Measurements from ENCODE around the gene NMT1. TPM values are rescaled to one million over a fixed set of nuclear protein-coding genes. Genes with fewer than 3 reads are reported as not detected.
"Not testable (repeated sequence)": the region's sequence is repeated elsewhere in the genome, so short reads cannot be mapped to it uniquely, and the experiment has no call there.

NMT1 gene
- total RNA-seq, 1 donor from 2014 or later: 46.4 TPM

- no peak for DNase-seq
Observed at GRCh38 chr17:45038728-45039634, 22.1 kb upstream of the NMT1 start.

- DNase-seq: no peak
Observed at GRCh38 chr17:45040459-45040858, 20.7 kb upstream of the NMT1 start.

GRCh38 chr17:45042346-45043120, 18.6 kb upstream of the NMT1 start:
- DNase-seq: no peak

GRCh38 chr17:45043813-45044540, 17.1 kb upstream of the NMT1 start:
- DNase-seq: no peak

GRCh38 chr17:45046537-45047125, 14.5 kb upstream of the NMT1 start:
- no peak for DNase-seq

GRCh38 chr17:45048795-45049563, 12.1 kb upstream of the NMT1 start:
- DNase-seq: no peak

GRCh38 chr17:45050481-45051059, 10.5 kb upstream of the NMT1 start:
- no peak for DNase-seq

- DNase-seq: peak; percentile 93
Observed at GRCh38 chr17:45051060-45051719, 9.9 kb upstream of the NMT1 start, which contains the start of gene DCAKD. TSS of gene DCAKD (minus strand) at chr17:45051632. CDS start at chr17:45034885, 16,747 bp downstream.

GRCh38 chr17:45051720-45052051, 9.4 kb upstream of the NMT1 start:
- DNase-seq: not testable (repeated sequence)

GRCh38 chr17:45052052-45052772, 8.9 kb upstream of the NMT1 start:
- DNase-seq: no peak

- no peak for DNase-seq
Observed at GRCh38 chr17:45060382-45060796, 728 bp upstream of the NMT1 start.

- DNase-seq: no peak
Observed at GRCh38 chr17:45061606-45062205, 589 bp downstream of the NMT1 start.

- no peak for DNase-seq
Observed at GRCh38 chr17:45063198-45063597, 2.1 kb downstream of the NMT1 start.

- DNase-seq: no peak
Observed at GRCh38 chr17:45067637-45068036, 6.5 kb downstream of the NMT1 start.

- no peak for DNase-seq
Observed at GRCh38 chr17:45070001-45070400, 8.9 kb downstream of the NMT1 start.

GRCh38 chr17:45070809-45071208, 9.7 kb downstream of the NMT1 start:
- no peak for DNase-seq

GRCh38 chr17:45073414-45074070, 12.4 kb downstream of the NMT1 start:
- peak; percentile 87 for DNase-seq

- no peak for DNase-seq
Observed at GRCh38 chr17:45077643-45078042, 16.5 kb downstream of the NMT1 start.
